ENCODE results near the gene ARL5A.

Gene ARL5A

DNA sequence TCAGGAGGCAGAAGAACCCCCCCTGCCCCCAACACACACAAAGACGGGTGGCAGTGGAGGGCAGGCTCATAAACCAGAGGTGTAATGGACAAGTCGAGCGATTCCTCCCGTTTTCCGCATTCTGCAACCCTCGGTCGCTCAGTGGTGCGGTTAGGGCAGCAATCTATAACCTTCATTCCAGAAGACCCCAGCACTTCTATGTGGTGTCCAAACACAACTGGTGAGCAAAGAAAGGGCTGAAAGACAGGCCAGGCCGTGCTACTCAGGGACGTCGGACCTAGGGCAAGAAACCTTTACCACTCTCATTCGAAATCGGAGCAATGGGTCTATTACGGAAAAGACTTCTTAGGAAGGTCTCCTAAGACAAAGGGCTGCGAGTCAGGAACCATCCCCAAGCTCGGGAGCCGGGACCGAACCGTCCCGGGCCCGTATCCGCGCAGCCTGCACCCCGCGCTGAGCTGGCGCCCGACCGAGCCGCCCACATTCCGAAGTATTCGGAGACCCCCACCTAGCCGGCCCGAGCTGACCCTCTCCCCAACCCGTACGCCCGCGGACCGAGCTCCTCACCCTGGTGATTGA, 568 bp downstream of the ARL5A start:
- H3K4me3 ChIP-seq (ENCODE audit: low read depth, low read length), result peak overlapping the region; percentile 87
- peak; percentile 28 for DNase-seq (ENCODE audit: low read depth)
- TF ChIP-seq, protein P1, sequence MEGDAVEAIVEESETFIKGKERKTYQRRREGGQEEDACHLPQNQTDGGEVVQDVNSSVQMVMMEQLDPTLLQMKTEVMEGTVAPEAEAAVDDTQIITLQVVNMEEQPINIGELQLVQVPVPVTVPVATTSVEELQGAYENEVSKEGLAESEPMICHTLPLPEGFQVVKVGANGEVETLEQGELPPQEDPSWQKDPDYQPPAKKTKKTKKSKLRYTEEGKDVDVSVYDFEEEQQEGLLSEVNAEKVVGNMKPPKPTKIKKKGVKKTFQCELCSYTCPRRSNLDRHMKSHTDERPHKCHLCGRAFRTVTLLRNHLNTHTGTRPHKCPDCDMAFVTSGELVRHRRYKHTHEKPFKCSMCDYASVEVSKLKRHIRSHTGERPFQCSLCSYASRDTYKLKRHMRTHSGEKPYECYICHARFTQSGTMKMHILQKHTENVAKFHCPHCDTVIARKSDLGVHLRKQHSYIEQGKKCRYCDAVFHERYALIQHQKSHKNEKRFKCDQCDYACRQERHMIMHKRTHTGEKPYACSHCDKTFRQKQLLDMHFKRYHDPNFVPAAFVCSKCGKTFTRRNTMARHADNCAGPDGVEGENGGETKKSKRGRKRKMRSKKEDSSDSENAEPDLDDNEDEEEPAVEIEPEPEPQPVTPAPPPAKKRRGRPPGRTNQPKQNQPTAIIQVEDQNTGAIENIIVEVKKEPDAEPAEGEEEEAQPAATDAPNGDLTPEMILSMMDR (conservative IDR thresholded peaks at IDR 0.05; ENCODE audit: low read depth, low read length), result no peak

DNA sequence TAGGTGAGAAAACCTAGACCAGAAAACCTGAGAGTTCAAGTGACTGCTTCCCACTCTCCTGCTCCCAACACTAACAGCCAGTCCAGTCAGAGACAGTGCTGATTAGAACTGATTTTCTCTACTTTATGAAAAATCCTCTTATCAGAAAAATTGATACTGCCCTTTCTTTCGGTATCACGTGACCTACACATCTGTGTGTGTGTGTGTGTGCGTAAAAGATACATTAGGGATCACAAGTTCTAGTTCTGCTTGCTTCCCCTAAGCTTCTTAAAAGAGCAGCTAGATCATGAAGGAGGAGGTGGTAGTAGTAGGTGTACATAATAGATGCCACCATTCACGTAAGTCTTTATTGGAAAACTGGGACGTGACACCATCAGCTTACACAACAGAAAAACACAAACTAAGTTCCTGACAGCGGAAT, 1.5 kb downstream of the ARL5A start:
- H3K4me3 ChIP-seq (ENCODE audit: low read depth, low read length), result peak overlapping the region; percentile 87
- peak; percentile 23 for DNase-seq (ENCODE audit: low read depth)
- TF ChIP-seq, protein P1 (conservative IDR thresholded peaks at IDR 0.05; ENCODE audit: low read depth, low read length), result no peak

DNA sequence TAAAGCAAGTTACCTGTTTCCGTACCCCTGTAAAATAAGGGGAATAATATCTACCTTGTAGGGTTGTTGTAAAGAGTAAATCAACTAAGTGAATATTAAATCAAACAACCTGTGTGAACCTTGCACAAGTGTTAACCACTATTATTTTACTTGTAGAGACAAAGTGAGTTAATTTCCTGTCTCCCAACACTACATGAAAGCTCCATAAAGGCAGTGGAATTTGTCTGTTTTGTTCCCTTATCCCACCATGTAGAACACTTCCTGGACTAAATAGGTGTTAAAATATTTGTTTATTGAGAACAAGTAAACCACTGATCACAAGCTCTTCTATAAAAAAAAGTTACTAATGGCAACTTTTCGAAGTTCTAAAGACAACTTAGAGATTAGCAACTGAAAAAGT, 3.3 kb downstream of the ARL5A start:
- H3K4me3 ChIP-seq (ENCODE audit: low read depth, low read length), result no peak overlapping the region
- DNase-seq (ENCODE audit: low read depth), result no peak
- TF ChIP-seq, protein P1 (conservative IDR thresholded peaks at IDR 0.05; ENCODE audit: low read depth, low read length), result no peak

DNA sequence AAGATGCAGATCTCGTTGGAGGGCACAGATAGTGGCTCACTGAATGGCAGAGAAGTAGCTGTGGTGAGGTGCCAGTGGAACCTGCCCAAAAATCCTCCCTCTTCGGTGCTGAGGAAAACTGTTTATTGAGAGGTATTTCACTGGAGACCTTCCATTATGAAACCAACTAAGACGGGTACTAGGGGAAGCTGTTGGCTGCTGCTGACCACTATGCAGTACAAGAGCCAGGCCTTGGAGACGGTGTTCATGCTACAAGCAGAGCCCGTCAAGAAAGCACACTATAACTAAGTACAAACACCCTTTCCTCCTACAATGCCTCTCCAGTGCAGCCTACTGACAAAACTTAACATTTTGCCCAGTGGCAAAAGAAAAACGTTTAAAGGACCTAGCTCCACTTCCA, 4.6 kb downstream of the ARL5A start:
- TF ChIP-seq, protein P1 (conservative IDR thresholded peaks at IDR 0.05; ENCODE audit: low read depth, low read length), result no peak
- no peak overlapping the region for H3K4me3 ChIP-seq (ENCODE audit: low read depth, low read length)
- no peak for DNase-seq (ENCODE audit: low read depth)

DNA sequence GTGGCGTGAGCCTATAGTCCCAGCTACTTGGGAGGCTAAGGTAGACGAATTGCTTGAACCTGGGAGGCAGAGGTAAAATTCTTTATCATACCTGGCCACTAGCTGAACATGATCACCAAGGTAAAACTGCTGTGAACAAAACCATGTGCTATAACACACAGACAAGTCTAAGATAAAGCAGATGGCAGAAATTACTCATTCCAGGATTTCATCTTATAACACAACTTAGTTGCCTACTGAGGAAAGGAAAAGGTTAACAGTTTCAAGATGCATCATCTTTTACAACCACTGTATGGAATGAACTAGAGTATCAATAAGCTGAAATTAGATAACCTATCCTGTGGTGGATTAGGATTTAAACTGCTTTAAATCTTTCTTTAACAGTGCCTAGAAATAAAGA, 8.3 kb downstream of the ARL5A start:
- no peak for DNase-seq (ENCODE audit: low read depth)
- TF ChIP-seq, protein P1 (conservative IDR thresholded peaks at IDR 0.05; ENCODE audit: low read depth, low read length), result no peak
- no peak overlapping the region for H3K4me3 ChIP-seq (ENCODE audit: low read depth, low read length)

DNA sequence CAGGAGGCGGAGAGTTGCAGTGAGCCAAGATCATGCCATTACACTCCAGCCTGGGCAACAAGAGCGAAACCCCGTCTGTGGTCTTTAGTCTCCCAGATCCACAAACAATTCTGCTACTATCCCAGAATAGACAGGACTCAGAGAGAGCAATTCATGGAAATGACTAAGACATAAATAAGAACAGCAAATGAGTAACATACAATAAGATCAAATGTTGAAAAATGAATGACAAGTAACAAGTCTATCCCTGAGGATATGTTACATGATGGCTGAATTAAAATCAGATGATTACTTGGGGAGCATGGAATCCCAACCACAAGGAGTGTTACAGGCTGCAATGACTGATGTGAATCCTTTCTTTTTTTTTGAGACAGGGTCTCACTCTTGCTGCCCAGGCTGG, 10.3 kb downstream of the ARL5A start:
- TF ChIP-seq, protein P1 (conservative IDR thresholded peaks at IDR 0.05; ENCODE audit: low read depth, low read length), result no peak
- H3K4me3 ChIP-seq (ENCODE audit: low read depth, low read length), result no peak overlapping the region
- DNase-seq (ENCODE audit: low read depth), result no peak

DNA sequence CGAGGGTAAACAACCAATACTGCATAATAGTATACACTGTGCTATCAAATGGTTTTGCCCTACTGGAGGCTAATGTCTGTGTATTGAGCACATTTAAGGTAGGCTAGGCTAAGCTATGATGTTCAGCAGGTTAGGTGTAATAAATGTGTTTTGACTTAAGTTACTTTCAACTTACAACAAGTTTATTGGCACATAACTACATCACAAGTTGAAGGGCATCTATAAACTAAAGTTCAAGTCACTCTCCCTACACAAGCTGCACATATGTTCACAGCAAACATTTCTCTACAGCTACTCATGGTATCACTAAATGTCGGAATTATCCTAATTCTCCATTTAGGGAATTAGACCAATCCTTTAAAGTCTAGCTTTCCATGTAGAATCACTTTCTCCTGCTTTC, 11.4 kb downstream of the ARL5A start:
- no peak overlapping the region for H3K4me3 ChIP-seq (ENCODE audit: low read depth, low read length)
- no peak for DNase-seq (ENCODE audit: low read depth)
- TF ChIP-seq, protein P1 (conservative IDR thresholded peaks at IDR 0.05; ENCODE audit: low read depth, low read length), result no peak
